Measurements from ENCODE around the gene KRT84. TPM values are rescaled to one million over a fixed set of nuclear protein-coding genes. Genes with fewer than 3 reads are reported as not detected.

KRT84 gene
- polyA plus RNA-seq, 1 donor from 2014 or later = not detected

- Histone ChIP-seq H4K20me1 (ENCODE audit: insufficient read depth) (no peaks in the 10 kb centered on the region), H3K36me3 (ENCODE audit: insufficient read depth, low read length) (no peaks in the 10 kb centered on the region), H3K4me3 (ENCODE audit: low read length) (no peak overlapping the region), H2AFZ (ENCODE audit: low read depth, low read length) (no peak overlapping the region), H3K9me3 (ENCODE audit: low read length) (no peaks in the 10 kb centered on the region), H3K27me3 (ENCODE audit: insufficient read depth, low read depth, low read length) (no peaks in the 10 kb centered on the region), H3K9ac (ENCODE audit: low read length) (no peak overlapping the region), H3K27ac (ENCODE audit: low read length) (no peak overlapping the region), H3F3A (ENCODE audit: insufficient read depth, low read length, poor library complexity, severe bottlenecking) (no peaks in the 10 kb centered on the region), H3K9me2 (ENCODE audit: insufficient read depth, low read length) (no peaks in the 10 kb centered on the region), H3K79me2 (replicated peaks; ENCODE audit: insufficient read depth, low read length) (no peaks in the 10 kb centered on the region), H3K4me2 (ENCODE audit: low read length) (no peak overlapping the region)
- TF ChIP-seq RAD21 (conservative IDR thresholded peaks at IDR 0.05) (no peak), SMC3 (conservative IDR thresholded peaks at IDR 0.05; ENCODE audit: poor library complexity) (no peak), EP300 (conservative IDR thresholded peaks at IDR 0.05; ENCODE audit: poor library complexity, severe bottlenecking) (no peak), CTCF (IDR thresholded peaks at IDR 0.05; ENCODE audit: poor library complexity, severe bottlenecking) (no peak), MXI1 (conservative IDR thresholded peaks at IDR 0.05; ENCODE audit: poor library complexity, severe bottlenecking) (no peak)
- TF ChIP-seq, protein P1, sequence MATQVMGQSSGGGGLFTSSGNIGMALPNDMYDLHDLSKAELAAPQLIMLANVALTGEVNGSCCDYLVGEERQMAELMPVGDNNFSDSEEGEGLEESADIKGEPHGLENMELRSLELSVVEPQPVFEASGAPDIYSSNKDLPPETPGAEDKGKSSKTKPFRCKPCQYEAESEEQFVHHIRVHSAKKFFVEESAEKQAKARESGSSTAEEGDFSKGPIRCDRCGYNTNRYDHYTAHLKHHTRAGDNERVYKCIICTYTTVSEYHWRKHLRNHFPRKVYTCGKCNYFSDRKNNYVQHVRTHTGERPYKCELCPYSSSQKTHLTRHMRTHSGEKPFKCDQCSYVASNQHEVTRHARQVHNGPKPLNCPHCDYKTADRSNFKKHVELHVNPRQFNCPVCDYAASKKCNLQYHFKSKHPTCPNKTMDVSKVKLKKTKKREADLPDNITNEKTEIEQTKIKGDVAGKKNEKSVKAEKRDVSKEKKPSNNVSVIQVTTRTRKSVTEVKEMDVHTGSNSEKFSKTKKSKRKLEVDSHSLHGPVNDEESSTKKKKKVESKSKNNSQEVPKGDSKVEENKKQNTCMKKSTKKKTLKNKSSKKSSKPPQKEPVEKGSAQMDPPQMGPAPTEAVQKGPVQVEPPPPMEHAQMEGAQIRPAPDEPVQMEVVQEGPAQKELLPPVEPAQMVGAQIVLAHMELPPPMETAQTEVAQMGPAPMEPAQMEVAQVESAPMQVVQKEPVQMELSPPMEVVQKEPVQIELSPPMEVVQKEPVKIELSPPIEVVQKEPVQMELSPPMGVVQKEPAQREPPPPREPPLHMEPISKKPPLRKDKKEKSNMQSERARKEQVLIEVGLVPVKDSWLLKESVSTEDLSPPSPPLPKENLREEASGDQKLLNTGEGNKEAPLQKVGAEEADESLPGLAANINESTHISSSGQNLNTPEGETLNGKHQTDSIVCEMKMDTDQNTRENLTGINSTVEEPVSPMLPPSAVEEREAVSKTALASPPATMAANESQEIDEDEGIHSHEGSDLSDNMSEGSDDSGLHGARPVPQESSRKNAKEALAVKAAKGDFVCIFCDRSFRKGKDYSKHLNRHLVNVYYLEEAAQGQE (IDR thresholded peaks at IDR 0.05; ENCODE audit: borderline replicate concordance) = no peak
These were observed 5.2 kb downstream of the KRT84 start for GRCh38 chr12:52380271-52380694.

DNA sequence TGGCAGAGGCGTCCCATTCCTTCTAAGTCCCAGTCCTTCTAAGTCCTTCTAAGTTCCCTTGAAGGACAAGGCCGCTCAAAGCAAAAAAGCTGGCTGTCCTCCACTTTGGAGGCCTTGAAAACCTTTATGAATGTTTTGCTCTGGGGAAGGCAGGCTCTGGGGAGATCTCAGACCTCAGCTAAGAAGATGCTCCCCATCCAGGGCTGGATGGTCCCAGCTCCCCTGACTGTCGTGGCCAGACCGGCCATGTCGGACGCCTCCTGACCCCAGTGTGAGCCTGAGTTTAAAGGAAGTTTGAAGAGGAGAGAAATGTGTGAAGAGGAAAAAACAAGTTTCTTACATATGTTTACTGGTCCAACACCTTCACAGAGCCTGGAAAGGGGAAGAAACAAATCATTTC lies 5.9 kb downstream of the KRT84 start:
- no peaks in the 10 kb centered on the region for H3K9me3 ChIP-seq (ENCODE audit: low read length)
- H3F3A ChIP-seq (ENCODE audit: insufficient read depth, low read length, poor library complexity, severe bottlenecking) = no peaks in the 10 kb centered on the region
- no peaks in the 10 kb centered on the region for H3K9me2 ChIP-seq (ENCODE audit: insufficient read depth, low read length)
- no peaks in the 10 kb centered on the region for H3K36me3 ChIP-seq (ENCODE audit: insufficient read depth, low read length)
- no peak overlapping the region for H3K9ac ChIP-seq (ENCODE audit: low read length)
- H4K20me1 ChIP-seq (ENCODE audit: insufficient read depth) = no peaks in the 10 kb centered on the region
- H3K4me3 ChIP-seq (ENCODE audit: low read length) = no peak overlapping the region
- H3K27me3 ChIP-seq (ENCODE audit: insufficient read depth, low read depth, low read length) = no peaks in the 10 kb centered on the region
- TF ChIP-seq CTCF (IDR thresholded peaks at IDR 0.05; ENCODE audit: poor library complexity, severe bottlenecking) = no peak
- no peak for TF ChIP-seq POLR2AphosphoS5 (IDR thresholded peaks at IDR 0.05)
- no peak overlapping the region for H3K4me2 ChIP-seq (ENCODE audit: low read length)
- no peak overlapping the region for H3K27ac ChIP-seq (ENCODE audit: low read length)
- no peaks in the 10 kb centered on the region for H3K79me2 ChIP-seq (replicated peaks; ENCODE audit: insufficient read depth, low read length)
- H2AFZ ChIP-seq (ENCODE audit: low read depth, low read length) = no peak overlapping the region
